C4-2B (cell line): ENCODE measurements around the gene AQP12A.

Experiments used
- H3K27ac ChIP-seq: fragments of 450-650 bp; 2 replicates; pipeline ENCODE4 v1.5.1; 2017
- CTCF ChIP-seq: fragments of 450-650 bp; conservative IDR thresholded peaks from 2 replicates; pipeline ENCODE4 v1.5.1; 2017; ENCODE audit warnings: mild to moderate bottlenecking
- ZFX ChIP-seq: fragments of 450-650 bp; IDR thresholded peaks from 2 replicates; pipeline ENCODE4 v1.6.1; 2017

The AQP12A gene

GRCh38 chr2:240717681-240718581 is 26.3 kb downstream of the AQP12A start:
- TF ChIP-seq ZFX = no peak
- no peak for TF ChIP-seq CTCF
- no peak overlapping the region for H3K27ac ChIP-seq

DNA sequence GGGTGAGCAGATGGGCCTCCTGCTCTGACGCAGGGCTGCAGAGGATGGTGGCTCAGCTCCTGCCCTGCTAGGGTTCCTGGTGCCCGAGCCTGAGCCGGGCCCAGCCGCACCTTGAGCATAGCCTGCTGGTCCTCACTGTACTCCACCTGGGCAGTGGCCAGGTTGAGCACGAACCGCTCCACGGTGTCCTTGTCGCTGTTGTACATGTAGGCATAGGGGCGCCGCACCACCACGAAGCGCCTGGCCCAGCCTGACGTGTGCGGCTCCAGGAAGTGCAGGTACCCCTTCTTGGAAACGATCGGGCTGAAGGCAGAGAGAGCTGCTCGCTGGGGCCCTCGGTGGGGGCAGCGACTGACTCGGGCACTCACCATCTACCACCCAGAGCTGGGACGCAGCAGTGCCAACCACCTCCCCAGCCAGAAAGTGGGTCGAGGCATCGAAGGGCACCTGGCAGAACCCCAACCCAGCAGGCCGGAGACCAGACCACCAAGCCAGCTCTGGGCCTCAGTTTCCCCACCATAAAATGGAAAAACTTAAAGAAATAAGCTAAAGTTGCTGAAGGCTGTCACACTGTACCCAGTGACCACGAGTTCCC is 27.3 kb downstream of the AQP12A start:
- H3K27ac ChIP-seq = no peak overlapping the region
- TF ChIP-seq ZFX (no peak), CTCF (no peak)

DNA sequence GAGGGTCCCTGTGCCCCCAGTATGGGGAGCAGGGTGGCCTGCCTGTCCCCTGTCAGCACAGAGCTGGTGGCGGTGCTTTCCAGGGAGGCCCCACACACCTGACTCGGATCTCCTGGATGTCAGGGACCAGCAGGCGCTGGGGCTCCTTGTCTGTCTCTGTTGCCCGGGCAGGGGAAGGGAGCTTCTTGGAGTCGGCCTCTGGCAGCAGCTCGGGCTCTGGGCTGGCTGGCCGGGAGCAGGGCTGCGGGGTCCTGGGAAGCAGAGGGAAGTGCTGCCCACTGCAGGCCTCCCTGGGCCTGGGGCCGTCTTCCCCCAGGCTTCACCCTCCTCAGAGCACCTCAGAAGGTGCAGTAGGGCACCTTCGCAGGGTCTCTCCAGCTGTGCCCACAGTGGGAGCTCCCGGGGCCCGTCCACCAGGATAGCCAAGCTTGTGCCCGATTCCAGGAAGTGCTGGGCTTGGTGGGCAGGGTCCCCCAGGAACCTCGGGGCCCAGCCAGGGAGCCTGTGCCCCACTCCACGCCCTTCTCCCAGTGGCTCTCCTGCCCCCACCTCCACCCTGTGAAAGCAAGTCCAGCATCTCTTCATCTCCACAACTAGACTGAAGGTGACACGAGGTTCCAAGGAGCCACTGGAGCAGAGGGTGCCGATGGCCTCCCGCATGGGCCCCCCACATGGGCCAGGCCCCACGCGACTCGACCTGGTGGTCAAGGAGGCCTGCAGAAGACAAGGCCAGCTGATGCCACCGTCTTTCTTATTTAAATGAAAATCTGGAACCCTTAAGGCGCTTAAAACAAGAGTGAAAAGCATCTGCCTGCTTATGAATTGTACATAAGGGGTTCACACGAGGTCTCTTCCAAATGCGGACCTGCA is 28.2 kb downstream of the AQP12A start:
- TF ChIP-seq CTCF (no peak), ZFX (no peak)
- no peak overlapping the region for H3K27ac ChIP-seq

DNA sequence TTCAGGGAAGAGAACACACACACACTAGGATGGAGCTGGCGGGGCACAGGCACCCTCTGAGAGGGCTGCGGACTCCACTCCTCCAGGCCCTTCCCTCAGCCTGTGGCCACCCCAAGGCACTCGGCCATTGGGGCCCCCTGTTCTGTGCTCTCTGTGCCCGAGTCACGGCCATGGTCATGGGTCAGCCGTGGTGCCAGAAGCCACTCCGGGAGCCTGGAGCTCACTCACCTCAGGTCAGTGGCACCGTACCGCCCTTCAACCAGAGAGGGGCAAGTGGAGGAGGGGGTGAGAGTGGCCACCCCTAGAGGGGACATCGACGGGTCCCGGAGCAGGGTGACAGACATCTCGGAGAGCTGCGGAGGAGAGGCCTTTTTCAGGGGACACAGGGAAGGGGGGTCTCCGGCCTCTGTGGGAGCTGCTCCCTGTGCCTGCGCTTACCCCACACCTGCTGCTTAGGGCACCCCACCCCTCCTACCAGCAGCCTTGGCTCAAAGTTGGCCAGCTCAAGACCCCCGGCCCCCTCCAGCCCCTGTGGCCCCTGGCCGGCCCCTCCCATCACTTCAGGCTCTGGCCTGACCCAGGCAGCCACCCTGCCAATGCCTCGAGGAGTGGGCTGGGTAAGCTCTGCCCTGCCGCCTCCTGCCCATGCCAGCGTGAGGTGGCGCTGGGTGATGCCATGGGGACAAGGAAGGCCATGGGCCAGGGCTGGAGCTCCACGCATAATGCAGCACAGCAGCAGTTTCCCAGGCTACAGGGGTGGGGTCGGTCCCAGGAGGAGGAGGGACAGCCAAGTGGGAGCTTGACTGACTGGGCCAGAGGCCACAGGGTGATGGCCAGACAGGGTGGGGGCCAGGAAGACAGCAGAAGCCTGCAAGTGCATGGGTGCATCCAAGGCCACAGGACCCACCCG is 29.3 kb downstream of the AQP12A start:
- TF ChIP-seq ZFX (no peak), CTCF (no peak)
- no peak overlapping the region for H3K27ac ChIP-seq

DNA sequence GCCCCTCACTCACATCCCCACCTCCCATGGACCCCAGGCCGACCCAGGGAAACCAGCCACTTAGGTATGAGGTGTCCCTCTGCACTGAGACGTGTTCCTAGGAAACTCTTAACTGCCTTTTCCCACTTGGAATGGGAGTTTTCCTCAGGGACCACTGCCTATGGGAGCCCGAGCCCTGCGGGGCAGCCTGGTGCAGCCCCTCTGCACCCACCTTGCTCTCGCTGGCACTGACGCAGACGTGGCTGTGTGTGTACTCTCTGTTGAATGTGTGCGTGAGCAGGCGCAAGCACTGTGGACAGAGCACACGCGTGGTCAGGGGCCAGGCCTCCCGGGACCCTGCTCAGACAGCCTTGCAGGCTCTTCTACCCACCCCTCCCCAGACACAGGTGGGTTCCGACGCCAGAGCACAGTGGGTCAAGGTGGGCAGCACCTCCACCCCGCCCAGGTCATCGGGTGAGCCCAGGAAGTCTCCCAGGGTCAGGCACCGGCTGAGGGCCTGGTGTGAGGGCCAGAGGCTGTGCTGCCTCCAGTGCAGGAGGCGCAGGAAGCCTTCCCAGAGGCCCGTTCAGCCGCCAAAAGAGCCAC is 30.0 kb downstream of the AQP12A start:
- no peak overlapping the region for H3K27ac ChIP-seq
- no peak for TF ChIP-seq ZFX
- no peak for TF ChIP-seq CTCF

GRCh38 chr2:240722376-240722775 is 30.7 kb downstream of the AQP12A start:
- no peak overlapping the region for H3K27ac ChIP-seq
- TF ChIP-seq CTCF (no peak), ZFX (no peak)
